SK-N-SH (cell line): ENCODE measurements around the gene PRKCB. TPM values are rescaled to one million over a fixed set of nuclear protein-coding genes. Genes with fewer than 3 reads are reported as not detected.
A peak's percentile ranks its signal among the peaks of the same experiment; 100 is the strongest.

ENCODE experiments used
- CTCF ChIA-PET: fragments of 300-600, 350-600 bp; formaldehyde crosslinking; extraction: SDS; loops from one replicate; lab custom pipeline; 2021; lab: Yijun Ruan, JAX
- POLR2A ChIA-PET: fragments of 350-600 bp; sonication (Branson Sonifier 250); formaldehyde crosslinking; extraction: SDS; loops from one replicate; lab custom pipeline; 2020; ENCODE audit warnings: antibody characterized with exemption, inconsistent platforms; lab: Yijun Ruan, JAX
- DNase-seq: peaks from one replicate; pipeline ENCODE4 v3.0.0; 2012
- H2AFZ ChIP-seq: fragments of 200-600 bp; sonication (generic); 2 replicates; pipeline ENCODE4 v1.8.1; 2016; ENCODE audit warnings: antibody characterized with exemption, mild to moderate bottlenecking, low read depth
- H3F3A ChIP-seq: fragments of 200-600 bp; sonication (generic); replicated peaks from 2 replicates; pipeline ENCODE3; 2016; ENCODE audit warnings: antibody characterized with exemption, mild to moderate bottlenecking; ENCODE audit not compliant: insufficient read depth
- H3K27ac ChIP-seq, 2 experiments: fragments of 200-500 bp in 1 of 2; fragments of 200-600 bp in 1 of 2; sonication (Bioruptor generic) in 1 of 2; sonication (generic), shearing (Covaris generic) in 1 of 2; 2 replicates each; pipeline versions ENCODE4 v1.5.1 to v1.6.1; 2014 to 2016; ENCODE audit warnings: low read depth in 2 of 2, inconsistent platforms in 1 of 2, low read length in 1 of 2, mild to moderate bottlenecking in 1 of 2, mixed read lengths in 1 of 2
- H3K27me3 ChIP-seq: fragments of 200-600 bp; sonication (generic), shearing (Covaris generic); 2 replicates; pipeline ENCODE4 v1.6.1; 2016; ENCODE audit warnings: mixed run types; ENCODE audit not compliant: insufficient read depth
- H3K36me3 ChIP-seq, 2 experiments: fragments of 200-500 bp in 1 of 2; fragments of 200-600 bp in 1 of 2; sonication (Bioruptor generic) in 1 of 2; sonication (generic) in 1 of 2; replicated peaks in 1 of 2; 2 replicates each; pipeline versions ENCODE3 to v1.5.1; 2014 to 2016; ENCODE audit warnings: low read length in 1 of 2, mild to moderate bottlenecking in 1 of 2; ENCODE audit not compliant: insufficient read depth in 2 of 2, control insufficient read depth in 1 of 2
- H3K4me1 ChIP-seq, 2 experiments: fragments of 200-500 bp in 1 of 2; fragments of 200-600 bp in 1 of 2; sonication (Bioruptor generic) in 1 of 2; sonication (generic), shearing (Covaris generic) in 1 of 2; 2 replicates each; pipeline versions ENCODE4 v1.5.1 to v1.6.1; 2014 to 2016; ENCODE audit warnings: low read depth in 1 of 2, low read length in 1 of 2, mixed run types in 1 of 2; ENCODE audit not compliant: insufficient read depth in 2 of 2, control insufficient read depth in 1 of 2
- H3K4me2 ChIP-seq: fragments of 200-600 bp; sonication (generic), shearing (Covaris generic); 2 replicates; pipeline ENCODE4 v1.6.1; 2017; ENCODE audit warnings: mixed run types
- H3K4me3 ChIP-seq, 2 experiments: fragments of 200-500 bp in 1 of 2; fragments of 200-600 bp in 1 of 2; sonication (Bioruptor generic) in 1 of 2; sonication (generic), shearing (Covaris generic) in 1 of 2; 2 replicates each; pipeline versions ENCODE4 v1.5.1 to v1.8.1; 2014 to 2016; ENCODE audit warnings: low read depth in 2 of 2, inconsistent platforms in 1 of 2, low read length in 1 of 2, mild to moderate bottlenecking in 1 of 2, mixed read lengths in 1 of 2, moderate library complexity in 1 of 2
- H3K79me2 ChIP-seq: fragments of 200-600 bp; sonication (generic); 2 replicates; pipeline ENCODE4 v1.8.1; 2017; ENCODE audit warnings: mild to moderate bottlenecking; ENCODE audit not compliant: insufficient read depth
- H3K9ac ChIP-seq: fragments of 200-600 bp; sonication (generic); 2 replicates; pipeline ENCODE4 v1.6.1; 2017; ENCODE audit warnings: mixed run types
- H3K9me2 ChIP-seq: fragments of 200-600 bp; sonication (generic); 2 replicates; pipeline ENCODE4 v1.6.1; 2017; ENCODE audit warnings: mixed run types
- H3K9me3 ChIP-seq: fragments of 200-600 bp; sonication (generic); 2 replicates; pipeline ENCODE4 v1.6.1; 2017; ENCODE audit warnings: mixed run types, mild to moderate bottlenecking, moderate library complexity
- H4K20me1 ChIP-seq: fragments of 200-600 bp; sonication (generic); 2 replicates; pipeline ENCODE4 v1.6.1; 2017; ENCODE audit warnings: mild to moderate bottlenecking, mixed run types; ENCODE audit not compliant: insufficient read depth
- CHD2 ChIP-seq: fragments of 150-350 bp; IDR thresholded peaks from 2 replicates; pipeline ENCODE4 v1.6.1; 2018; ENCODE audit warnings: low read length; ENCODE audit not compliant: partially characterized antibody
- CTCF ChIP-seq: fragments of 200-600 bp; sonication (generic); IDR thresholded peaks from 2 replicates; pipeline ENCODE4 v1.6.1; 2017; ENCODE audit warnings: antibody characterized with exemption, mild to moderate bottlenecking, moderate library complexity
- ELF1 ChIP-seq: IDR thresholded peaks from 2 replicates; pipeline ENCODE4 v1.4.0; 2012
- EP300 ChIP-seq, 2 experiments: IDR thresholded peaks; 2 replicates each; pipeline versions ENCODE4 v1.4.0 to v1.6.1; 2012; ENCODE audit warnings: borderline replicate concordance in 1 of 2, low read depth in 1 of 2, low read length in 1 of 2
- FOXJ3 ChIP-seq: sonication (generic); formaldehyde crosslinking; IDR thresholded peaks from 2 replicates; pipeline ENCODE4 v1.5.1; 2020; ENCODE audit warnings: mild to moderate bottlenecking, missing genetic modification reagents
- FOXM1 ChIP-seq: IDR thresholded peaks from 2 replicates; pipeline ENCODE4 v1.4.0; 2012; ENCODE audit warnings: low read depth, mild to moderate bottlenecking
- IRF3 ChIP-seq: fragments of 150-350 bp; IDR thresholded peaks from 2 replicates; pipeline ENCODE4 v1.6.1; 2016; ENCODE audit warnings: mild to moderate bottlenecking, low read depth, low read length
- MAX ChIP-seq: IDR thresholded peaks from 2 replicates; pipeline ENCODE4 v1.4.0; 2012; ENCODE audit warnings: low read depth
- MEF2A ChIP-seq: IDR thresholded peaks from 2 replicates; pipeline ENCODE4 v1.4.0; 2012; ENCODE audit warnings: low read depth, borderline replicate concordance
- MXI1 ChIP-seq: IDR thresholded peaks from 2 replicates; pipeline ENCODE4 v1.6.1; 2012; ENCODE audit warnings: mild to moderate bottlenecking, low read depth, low read length, improper control_type of control experiment
- POLR2AphosphoS5 ChIP-seq: IDR thresholded peaks from 2 replicates; pipeline ENCODE4 v1.6.1; 2012; ENCODE audit warnings: low read depth, low read length
- RAD21 ChIP-seq: IDR thresholded peaks from 2 replicates; pipeline ENCODE4 v1.6.1; 2012; ENCODE audit warnings: mild to moderate bottlenecking, low read length
- REST ChIP-seq: IDR thresholded peaks from 2 replicates; pipeline ENCODE4 v1.6.1; 2012; ENCODE audit warnings: mild to moderate bottlenecking, low read depth, low read length, moderate library complexity
- RXRA ChIP-seq: IDR thresholded peaks from 2 replicates; pipeline ENCODE4 v1.4.0; 2012; ENCODE audit warnings: low read depth, mild to moderate bottlenecking, borderline replicate concordance
- SIN3A ChIP-seq: IDR thresholded peaks from 2 replicates; pipeline ENCODE4 v1.6.1; 2012; ENCODE audit warnings: low read depth, mild to moderate bottlenecking, low read length, moderate library complexity, borderline replicate concordance
- SMC3 ChIP-seq: IDR thresholded peaks from 2 replicates; pipeline ENCODE4 v1.6.1; 2012; ENCODE audit warnings: low read depth, low read length, improper control_type of control experiment
- TCF12 ChIP-seq: IDR thresholded peaks from 2 replicates; pipeline ENCODE4 v1.4.0; 2012
- TEAD4 ChIP-seq: IDR thresholded peaks from 2 replicates; pipeline ENCODE4 v1.4.0; 2012; ENCODE audit warnings: mild to moderate bottlenecking, borderline replicate concordance; ENCODE audit not compliant: insufficient read depth
- USF2 ChIP-seq: fragments of 150-350 bp; IDR thresholded peaks from 2 replicates; pipeline ENCODE4 v1.6.1; 2017; ENCODE audit warnings: antibody characterized with exemption, low read length, low read depth, borderline replicate concordance
- YY1 ChIP-seq: IDR thresholded peaks from 2 replicates; pipeline ENCODE4 v1.4.0; 2012; ENCODE audit warnings: low read depth, mild to moderate bottlenecking
- ZBTB33 ChIP-seq: IDR thresholded peaks from 2 replicates; pipeline ENCODE4 v1.4.0; 2012; ENCODE audit warnings: low read depth, borderline replicate concordance
- WGBS: methylation state at CpG from one replicate; pipeline ENCODE4 v1.1.6; 2017; ENCODE audit warnings: low lambda C conversion rate; 5-methylcytosine and 5-hydroxymethylcytosine counted together
- polyA plus RNA-seq, 3 experiments: library from polyadenylated mRNA; depleted of rRNA; stranded (reverse); fragments of >200 nt; gene quantifications; 2 replicates each; pipeline ENCODE4 v1.2.3, GENCODE V29; 2012

PRKCB gene
- polyA plus RNA-seq, 1 of the 3 experiments (the other 2 are of a cell fraction): 0.12 TPM

GRCh38 chr16:23950898-23951297 is 115.1 kb downstream of the PRKCB start (continued):
- TF ChIP-seq REST (no peak), YY1 (no peak), MAX (no peak), USF2 (no peak)

- CTCF ChIA-PET: interaction anchor here (0.7 to 1.3 kb wide), 3 partner anchors 31 to 62 kb away, joined by 3 to 5 read pairs (median 3); no protein-coding TSS in a partner anchor
- TF ChIP-seq TCF12 (0 out of 2 replicates have a peak, but pooled peaks have one; percentile 7), CTCF (no peak), SMC3 (no peak), EP300 (IDR thresholded peaks at IDR 0.05; ENCODE audit: borderline replicate concordance in 1 of 2, low read depth in 1 of 2, low read length in 1 of 2) (no peak), TEAD4 (no peak), MXI1 (no peak), YY1 (no peak), RAD21 (no peak), MEF2A (no peak), ELF1 (no peak), IRF3 (no peak), RXRA (no peak), ZBTB33 (no peak), FOXM1 (no peak), POLR2AphosphoS5 (no peak), SIN3A (no peak), FOXJ3 (CRISPR knock-in tag) (no peak), CHD2 (no peak)
These were observed 116.6 kb downstream of the PRKCB start for GRCh38 chr16:23952128-23952970.

More at GRCh38 chr16:23952128-23952970, 116.6 kb downstream of the PRKCB start:
- Histone ChIP-seq H3K4me2 (peak overlapping the region; percentile 52; the same call in 1 of the 2 replicates), H3K9me3 (no peaks in the 10 kb centered on the region), H3F3A (no peaks in the 10 kb centered on the region), H3K27me3 (no peaks in the 10 kb centered on the region), H3K27ac (no peak overlapping the region), H3K4me1 (no peaks in the 10 kb centered on the region; a peak in 2 of 4 replicates), H3K9ac (no peak overlapping the region), H3K4me3 (no peak overlapping the region), H2AFZ (0 out of 2 replicates have a peak overlapping the region, but pooled peaks have one; percentile 3), H3K9me2 (no peaks in the 10 kb centered on the region), H3K79me2 (no peaks in the 10 kb centered on the region), H3K36me3 (no peaks in the 10 kb centered on the region), H4K20me1 (no peaks in the 10 kb centered on the region)
- DNase-seq: peak; percentile 22
- POLR2A ChIA-PET: no interaction called here
- WGBS: 8% methylated on average over 13 of the region's 13 CpGs
